GM06990 (cell line): ENCODE results near the gene ZC3H6.
A peak's percentile ranks its signal among the peaks of the same experiment; 100 is the strongest.

Source experiments
- DNase-seq: peaks from one replicate; pipeline ENCODE4 v3.0.0-alpha.2; 2011; ENCODE audit not compliant: insufficient read length; ENCODE audit errors: extremely low read depth
- H3K27me3 ChIP-seq: replicated peaks from 2 replicates; pipeline ENCODE4 v1.6.0; 2011; ENCODE audit warnings: low read length; ENCODE audit not compliant: control insufficient read depth, insufficient read depth
- H3K36me3 ChIP-seq: 2 replicates; pipeline ENCODE4 v1.5.1; 2011; ENCODE audit warnings: low read length; ENCODE audit not compliant: control insufficient read depth, insufficient read depth
- H3K4me3 ChIP-seq: replicated peaks from 2 replicates; pipeline ENCODE4 v1.5.1; 2011; ENCODE audit warnings: low read depth, mild to moderate bottlenecking, control low read depth, low read length
- CTCF ChIP-seq: IDR thresholded peaks from 2 replicates; pipeline ENCODE4 v1.5.1; 2011; ENCODE audit warnings: low read length, control low read depth, mild to moderate bottlenecking, inconsistent platforms; ENCODE audit not compliant: insufficient read depth, poor library complexity, severe bottlenecking

The ZC3H6 gene

GRCh38 chr2:112295407-112296078 lies 20.1 kb downstream of the ZC3H6 start:
- no peak for DNase-seq
- Histone ChIP-seq H3K27me3 (no peaks in the 10 kb centered on the region), H3K4me3 (no peak overlapping the region), H3K36me3 (no peaks in the 10 kb centered on the region)
- no peak for TF ChIP-seq CTCF

GRCh38 chr2:112296407-112296806 lies 21.0 kb downstream of the ZC3H6 start:
- no peak overlapping the region for H3K4me3 ChIP-seq
- TF ChIP-seq CTCF = no peak
- no peaks in the 10 kb centered on the region for H3K36me3 ChIP-seq
- H3K27me3 ChIP-seq = no peaks in the 10 kb centered on the region
- no peak for DNase-seq

GRCh38 chr2:112301171-112301584 lies 25.8 kb downstream of the ZC3H6 start:
- DNase-seq = no peak
- Histone ChIP-seq H3K27me3 (no peaks in the 10 kb centered on the region), H3K4me3 (no peak overlapping the region), H3K36me3 (no peaks in the 10 kb centered on the region)
- TF ChIP-seq CTCF = no peak

GRCh38 chr2:112301973-112302372 lies 26.6 kb downstream of the ZC3H6 start:
- no peak for TF ChIP-seq CTCF
- Histone ChIP-seq H3K4me3 (no peak overlapping the region), H3K27me3 (no peaks in the 10 kb centered on the region), H3K36me3 (no peaks in the 10 kb centered on the region)
- no peak for DNase-seq

GRCh38 chr2:112304298-112304941 lies 29.0 kb downstream of the ZC3H6 start:
- peak; percentile 22 for DNase-seq
- no peak for TF ChIP-seq CTCF
- Histone ChIP-seq H3K4me3 (no peak overlapping the region), H3K36me3 (no peaks in the 10 kb centered on the region), H3K27me3 (no peaks in the 10 kb centered on the region)
